OCI-M2 (cell line): ENCODE results near the gene CTNNA1.
"Not testable (repeated sequence)": the region's sequence is repeated elsewhere in the genome, so short reads cannot be mapped to it uniquely, and the experiment has no call there.

ENCODE experiments used
- DNase-seq: peaks from one replicate; lab custom pipeline; 2025; ENCODE audit not compliant: unreplicated experiment; lab: John Stamatoyannopoulos, UW

CTNNA1 gene

DNA sequence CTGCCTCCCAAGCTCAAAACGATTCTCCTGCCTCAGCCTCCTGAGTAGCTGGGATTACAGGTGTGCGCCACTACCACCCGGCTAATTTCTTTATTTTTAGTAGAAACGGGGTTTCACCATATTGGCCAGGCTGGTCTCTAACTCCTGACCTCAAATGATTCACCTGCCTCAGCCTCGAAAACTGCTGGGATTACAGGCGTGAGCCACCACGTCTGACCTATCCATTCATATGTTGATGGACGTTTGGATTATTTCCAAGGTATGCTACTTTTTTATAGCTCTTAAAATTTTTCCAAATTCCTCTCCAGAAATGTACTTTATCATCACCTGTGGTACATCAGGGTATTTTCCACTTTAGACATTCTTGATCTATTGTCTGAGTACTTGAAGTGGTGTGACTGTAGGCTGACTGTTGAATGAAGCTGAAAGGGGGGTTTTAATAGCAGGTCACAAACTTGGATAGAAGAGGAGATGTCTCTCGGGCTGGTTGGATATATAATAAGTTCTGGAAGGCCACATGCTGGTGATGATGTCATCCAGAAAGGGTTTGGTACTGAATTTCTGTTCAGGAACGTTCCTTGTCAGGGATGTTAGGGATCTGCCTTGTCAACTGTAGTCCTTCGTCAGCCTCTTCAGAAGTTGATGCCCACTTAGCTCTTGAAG, 7.4 kb downstream of the CTNNA1 start:
- DNase-seq = no peak

DNA sequence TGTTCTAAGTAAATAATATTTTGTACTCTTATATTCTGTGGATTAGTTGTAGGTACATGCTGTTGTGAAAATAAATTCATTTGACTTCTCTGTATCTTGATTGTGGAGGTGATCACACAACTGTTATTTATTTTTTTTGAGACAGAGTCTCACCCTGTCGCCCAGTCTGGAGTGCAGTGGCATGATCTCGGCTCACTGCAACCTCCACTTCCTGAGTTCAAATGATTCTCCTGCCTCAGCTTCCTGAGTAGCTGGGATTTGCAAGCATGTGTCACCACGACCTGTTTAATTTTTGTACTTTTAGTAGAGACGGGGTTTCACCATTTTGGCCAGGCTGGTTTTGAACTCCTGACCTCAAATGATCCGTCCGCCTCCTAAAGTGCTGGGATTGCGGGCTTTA, 7.9 kb downstream of the CTNNA1 start:
- DNase-seq = not testable (repeated sequence)

DNA sequence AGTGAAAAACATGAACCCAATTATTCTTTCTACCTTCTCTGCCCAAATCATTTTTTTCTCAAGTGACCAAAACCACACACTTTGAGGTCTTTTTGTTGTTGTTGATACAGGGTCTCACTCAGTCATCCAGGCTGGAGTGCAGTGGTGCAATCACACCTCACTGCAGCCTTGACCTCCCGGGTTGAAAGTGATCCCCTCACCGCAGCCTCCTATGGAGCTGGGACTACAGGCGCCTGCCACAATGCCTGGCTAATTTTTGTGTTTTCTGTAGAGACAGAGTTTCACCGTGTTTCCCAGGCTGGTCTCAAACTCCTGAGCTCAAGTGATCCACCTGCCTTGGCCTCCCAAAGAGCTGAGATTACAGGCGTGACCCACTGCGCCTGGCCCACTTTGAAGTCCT, 8.4 kb downstream of the CTNNA1 start:
- not testable (repeated sequence) for DNase-seq

DNA sequence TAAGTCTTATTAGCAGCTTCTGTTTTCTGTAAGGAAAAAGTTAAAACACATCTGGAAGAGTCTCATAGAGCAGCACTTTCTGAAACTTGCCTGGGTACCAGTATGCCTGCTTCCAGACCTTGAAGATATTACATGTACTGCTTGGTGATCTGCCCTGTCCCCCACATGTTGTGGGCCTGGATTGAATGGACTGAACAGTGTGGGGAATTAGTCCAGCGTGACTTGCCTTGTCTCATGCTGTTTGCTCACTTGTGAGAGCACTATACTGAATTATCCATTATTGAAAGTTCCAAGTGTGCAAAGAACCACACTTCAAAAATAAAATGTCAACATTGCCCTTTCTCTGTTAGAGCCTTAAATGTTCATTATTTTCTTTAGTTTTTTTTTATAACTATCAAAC, 8.9 kb downstream of the CTNNA1 start:
- DNase-seq = no peak

DNA sequence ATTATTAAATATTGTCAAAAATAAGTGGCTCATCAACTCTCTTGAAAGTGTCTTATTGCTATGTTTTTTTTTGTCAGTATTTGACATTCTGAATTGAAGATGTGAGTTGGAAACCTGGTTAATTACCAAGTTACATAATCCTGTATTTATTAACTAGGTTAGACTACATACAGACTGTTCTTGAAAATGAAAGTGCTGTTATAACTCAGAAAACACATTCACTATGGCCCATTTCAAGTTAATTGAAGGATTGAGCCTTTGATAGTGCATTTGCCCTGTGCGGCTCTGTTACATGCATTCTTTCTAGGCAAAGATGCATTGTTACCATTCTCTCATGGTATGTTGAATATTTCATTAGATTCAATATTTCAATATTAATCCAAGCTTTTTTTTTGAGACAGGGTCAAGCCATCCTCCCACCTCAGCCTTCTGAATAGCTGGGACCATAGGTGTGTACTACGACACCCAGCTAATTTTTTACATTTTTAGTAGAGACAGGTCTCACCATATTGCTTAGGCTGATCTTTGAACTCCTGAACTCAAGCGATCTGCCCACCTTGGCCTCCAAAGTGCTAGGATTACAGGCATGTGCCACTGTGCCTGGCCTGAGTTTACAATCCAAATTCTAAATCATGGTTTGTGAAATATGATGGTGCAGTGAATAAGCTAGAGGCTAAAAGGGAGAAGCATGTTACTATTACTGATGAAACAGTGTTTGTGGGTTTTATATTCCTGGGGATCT, 10.0 kb downstream of the CTNNA1 start:
- DNase-seq = no peak

DNA sequence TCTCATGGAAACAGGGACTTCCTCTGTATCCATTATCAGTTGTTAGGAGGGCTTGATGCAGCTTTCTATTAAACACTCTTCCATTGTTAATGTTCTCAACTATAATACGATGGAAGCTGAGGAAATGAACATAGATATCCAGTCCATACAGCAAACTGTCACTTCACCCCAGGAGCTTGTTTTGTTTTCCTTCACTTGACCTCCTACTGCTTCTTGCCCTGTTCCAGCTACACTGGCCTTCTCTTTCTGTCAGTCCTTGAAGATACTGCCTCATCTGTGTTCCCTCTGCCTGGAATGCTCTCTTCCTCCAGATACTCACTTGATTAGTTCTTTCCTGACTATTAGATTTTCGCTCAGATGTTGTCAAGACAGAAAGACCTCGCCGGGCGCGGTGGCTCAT, 17.1 kb downstream of the CTNNA1 start:
- DNase-seq = no peak

DNA sequence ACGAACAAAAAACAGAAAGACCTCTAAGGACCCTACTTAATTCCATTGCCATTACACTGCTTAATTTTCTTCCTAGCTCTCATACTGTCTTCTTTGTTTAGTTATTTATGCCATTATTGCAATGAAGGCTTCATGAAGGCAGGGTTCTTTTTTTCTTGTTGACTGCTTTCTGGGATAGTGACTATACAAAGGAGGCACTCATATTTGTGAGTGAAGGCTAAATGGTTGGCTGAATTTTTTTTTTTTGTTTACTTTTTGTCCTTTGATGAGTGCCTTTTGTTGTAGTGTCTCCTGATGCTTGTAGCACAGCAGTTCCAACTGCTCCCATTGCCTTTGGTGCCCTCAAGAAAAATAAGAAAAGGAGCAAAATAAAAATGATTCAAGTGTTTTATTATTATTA, 17.8 kb downstream of the CTNNA1 start:
- DNase-seq = no peak

DNA sequence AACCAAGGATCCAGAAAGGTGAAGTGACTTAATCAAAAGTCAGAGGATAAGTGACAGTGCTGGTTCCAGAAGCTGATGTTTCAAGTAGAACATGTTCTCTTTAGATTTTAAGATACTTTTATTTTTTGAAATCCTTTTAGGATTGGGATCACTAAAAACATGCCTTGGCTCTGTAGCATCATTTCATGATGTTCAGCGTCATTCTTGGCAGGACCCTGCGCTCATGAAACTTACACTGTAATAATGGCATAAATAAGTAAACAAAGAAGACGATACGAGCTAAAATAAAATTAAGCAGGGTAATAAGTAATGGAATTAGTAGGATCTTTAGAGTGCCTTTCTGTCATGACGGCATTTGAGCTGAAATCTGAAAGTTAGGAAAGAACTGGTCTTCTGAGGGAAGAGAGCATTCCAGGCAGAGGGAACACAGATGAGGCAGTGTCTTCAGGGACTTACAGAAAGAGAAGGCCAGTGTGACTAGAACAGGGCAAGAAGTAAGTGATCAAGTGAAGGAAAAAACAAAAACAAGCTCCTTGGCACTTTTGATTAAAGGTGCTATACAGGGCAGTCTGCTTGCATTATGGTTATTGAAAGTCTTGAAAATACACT, 19.9 kb downstream of the CTNNA1 start:
- DNase-seq = no peak

DNA sequence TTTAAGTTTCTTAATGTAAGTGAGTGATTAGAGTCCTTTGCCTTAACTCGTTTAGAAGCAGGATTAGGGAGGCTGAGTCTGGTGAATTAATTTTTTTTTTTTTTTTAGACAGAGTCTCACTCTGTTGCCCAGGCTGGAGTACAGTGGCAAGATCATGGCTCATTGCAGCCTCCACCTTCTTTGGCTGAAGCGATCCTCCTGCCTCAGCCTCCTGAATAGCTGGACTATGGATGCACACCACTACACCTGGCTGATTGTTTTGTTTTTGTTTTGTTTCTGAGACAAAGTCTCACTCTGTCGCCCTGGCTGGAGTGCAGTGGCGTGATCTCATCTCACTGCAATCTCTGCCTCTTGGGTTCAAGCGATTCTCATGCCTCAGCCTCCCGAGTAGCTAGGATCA, 20.4 kb downstream of the CTNNA1 start:
- DNase-seq = not testable (repeated sequence)

DNA sequence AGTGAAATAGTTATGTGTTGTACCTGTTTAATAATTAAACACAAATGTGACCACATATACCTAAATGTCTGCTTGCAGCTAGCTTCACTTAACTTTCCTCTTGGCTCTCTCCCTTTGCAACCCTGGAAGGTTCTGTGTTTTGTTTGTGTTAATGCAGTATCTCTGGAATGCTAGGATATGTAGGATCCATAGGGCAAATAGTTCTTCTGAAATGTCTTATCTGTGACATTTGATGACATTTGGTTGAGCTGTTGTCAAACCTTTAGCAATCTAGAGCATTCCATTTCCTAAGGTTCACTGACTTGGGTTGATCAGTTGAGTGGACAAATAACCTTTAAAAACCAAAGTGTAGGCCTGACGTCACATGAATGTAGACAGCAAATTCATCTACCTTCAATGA, 21.8 kb downstream of the CTNNA1 start:
- no peak for DNase-seq

DNA sequence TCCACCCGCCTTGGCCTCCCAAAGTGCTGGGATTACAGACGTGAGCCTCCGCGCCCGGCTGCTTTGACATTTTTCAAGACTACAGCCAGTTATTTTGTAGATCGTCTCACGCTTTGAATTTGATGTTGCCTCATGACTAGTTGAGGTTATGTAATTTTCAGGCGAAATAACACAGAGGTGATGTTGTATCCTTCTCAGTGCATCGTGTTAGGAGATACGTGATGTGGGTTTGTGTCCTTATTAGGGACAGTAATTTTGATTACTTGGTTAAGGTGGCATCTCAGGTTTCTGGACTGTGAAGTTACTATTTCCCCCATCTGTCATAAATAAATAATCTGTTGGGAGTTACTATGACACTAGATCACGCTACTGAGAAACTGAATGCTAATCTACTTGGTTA, 25.0 kb downstream of the CTNNA1 start:
- no peak for DNase-seq

DNA sequence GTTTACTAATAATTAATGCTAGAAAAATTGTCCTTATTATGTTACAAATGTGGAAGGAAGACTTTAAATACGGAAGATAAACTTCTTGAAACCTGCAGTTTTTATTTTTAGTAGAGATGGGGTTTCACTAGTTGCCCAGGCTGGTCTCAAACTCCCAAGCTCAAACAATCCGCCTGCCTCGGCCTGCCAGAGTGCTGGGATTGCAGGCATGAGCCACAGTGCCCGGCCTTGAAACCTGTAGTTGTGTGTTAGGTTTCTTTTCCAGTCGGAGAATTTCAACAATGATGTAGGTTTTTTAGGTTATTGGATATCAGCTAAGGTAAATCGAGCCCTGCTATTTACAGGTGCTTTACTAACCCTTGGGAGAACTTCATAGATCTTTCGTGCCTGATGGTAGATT, 30.8 kb downstream of the CTNNA1 start:
- no peak for DNase-seq

DNA sequence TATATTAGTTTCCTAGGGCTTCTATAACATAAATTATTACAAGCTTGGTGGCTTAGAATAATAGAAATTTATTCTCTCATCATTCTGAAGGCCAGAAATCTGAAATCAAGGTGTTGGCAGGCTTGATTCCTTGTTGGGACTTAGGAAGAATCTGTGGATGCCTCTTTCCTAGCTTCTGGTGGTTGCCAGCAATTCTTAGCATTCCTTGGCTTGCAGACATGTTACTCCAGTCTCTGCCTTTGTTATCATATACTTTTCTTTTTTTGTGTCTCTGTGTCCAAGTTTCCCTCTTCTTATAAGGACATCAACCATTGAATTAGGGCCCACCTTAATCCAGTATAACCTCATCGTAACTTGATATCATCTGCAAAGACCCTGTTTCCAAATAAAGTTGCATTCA, 31.4 kb downstream of the CTNNA1 start:
- DNase-seq = no peak

DNA sequence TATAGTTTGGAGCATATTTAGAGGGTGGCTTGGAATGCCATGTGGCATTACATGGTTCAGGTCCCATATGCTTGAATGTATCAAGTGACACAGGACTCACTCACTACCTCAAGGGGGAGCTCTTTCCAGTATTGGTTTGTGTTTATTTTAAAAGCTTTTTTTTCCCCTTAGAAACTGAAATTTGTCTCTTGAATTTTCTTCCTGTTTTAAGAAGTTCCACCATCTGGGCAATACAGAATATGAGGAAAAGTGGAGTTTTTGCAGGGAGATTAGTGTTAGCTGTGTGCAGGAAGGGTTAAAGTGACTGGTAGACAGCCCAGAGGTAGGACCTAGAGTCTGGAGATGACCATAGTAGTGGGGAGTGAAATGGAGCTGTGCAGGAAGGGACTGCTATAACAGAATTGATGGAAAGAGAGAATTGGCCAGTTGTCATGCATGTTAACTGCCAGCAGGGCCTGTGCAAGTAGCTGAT, 36.6 kb downstream of the CTNNA1 start:
- no peak for DNase-seq

DNA sequence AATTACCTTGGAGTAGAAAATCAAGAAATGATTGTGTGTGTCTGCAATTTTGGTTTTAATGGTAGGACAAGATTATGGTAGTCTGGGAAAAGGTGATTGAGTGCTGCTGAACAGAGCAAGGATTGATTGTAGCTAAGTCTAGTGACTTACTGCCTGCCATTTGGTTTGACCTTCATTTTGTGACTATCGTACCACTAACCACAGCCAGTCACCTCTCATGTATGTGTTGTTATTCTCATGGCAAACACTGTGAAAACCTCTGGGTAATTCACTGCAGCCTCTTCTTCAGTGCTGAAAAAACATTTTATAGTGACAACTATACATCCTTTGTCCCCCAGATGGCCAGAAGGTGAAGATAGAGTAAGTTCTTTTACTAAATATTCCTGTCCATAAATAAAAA, 37.5 kb downstream of the CTNNA1 start:
- no peak for DNase-seq

DNA sequence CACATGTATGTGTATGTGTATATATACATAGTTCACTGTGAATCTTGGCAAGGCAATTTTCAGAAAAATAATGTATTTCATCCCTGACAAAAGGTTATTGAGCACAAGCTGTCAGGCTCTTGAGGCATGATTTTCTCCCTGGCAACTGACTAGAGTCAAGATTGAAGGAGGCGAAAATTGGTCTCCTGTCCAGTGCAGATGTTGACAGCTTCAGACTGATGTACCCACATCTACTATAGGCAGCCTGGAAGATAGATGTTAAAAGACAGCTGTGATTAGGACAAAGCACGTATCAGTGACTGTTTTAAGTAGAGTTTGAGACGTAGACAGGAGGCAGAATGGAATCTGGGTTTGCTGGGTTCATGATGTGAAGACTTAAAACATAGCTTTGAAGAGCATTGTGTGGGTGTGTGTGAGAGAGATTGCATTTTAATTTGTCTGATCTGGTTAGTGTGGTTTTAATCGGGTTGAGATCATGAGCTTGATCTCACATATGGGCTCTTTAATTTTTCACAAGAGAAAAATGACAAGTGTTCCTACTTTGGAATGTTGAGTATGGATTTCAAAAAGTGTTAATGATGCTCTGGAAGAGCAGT, 39.1 kb downstream of the CTNNA1 start:
- DNase-seq = no peak

DNA sequence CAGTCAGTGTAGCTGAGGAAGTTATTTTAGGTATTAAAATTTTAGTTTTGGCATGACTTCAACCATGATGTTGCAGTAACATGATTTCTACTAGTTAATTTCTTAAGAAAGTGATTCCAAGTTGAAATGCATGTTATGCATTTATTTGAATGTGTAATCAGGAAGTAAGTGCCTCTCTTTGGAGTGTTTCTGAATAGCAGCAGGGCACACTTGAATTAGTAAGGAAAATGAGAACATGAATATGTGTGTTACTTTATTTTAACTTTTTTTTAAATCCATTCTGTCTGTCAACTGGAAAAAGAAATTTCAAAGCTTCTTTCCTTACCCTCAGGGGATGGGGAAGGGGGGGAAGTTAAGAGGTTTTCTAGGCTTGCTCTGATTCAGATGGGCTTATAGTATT, 40.4 kb downstream of the CTNNA1 start:
- no peak for DNase-seq

DNA sequence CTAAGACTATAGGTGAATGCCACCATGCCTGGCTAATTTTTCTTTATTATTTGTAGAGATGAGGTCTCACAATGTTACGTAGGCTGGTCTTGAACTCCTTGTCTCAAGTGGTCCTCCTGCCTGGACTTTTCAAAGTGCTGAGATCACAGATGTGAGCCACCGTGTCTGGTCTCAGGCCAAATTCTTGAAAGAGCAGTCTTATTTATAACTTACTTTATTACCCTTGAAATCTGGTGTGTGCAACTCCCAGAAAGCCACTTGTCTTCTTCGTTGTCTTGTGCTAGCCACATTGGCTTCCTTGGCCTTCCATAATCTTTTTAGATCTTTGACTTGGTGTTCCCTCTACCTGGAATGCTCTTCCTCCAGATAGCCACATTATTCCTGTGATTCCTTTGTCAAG, 50.1 kb downstream of the CTNNA1 start:
- DNase-seq = no peak

DNA sequence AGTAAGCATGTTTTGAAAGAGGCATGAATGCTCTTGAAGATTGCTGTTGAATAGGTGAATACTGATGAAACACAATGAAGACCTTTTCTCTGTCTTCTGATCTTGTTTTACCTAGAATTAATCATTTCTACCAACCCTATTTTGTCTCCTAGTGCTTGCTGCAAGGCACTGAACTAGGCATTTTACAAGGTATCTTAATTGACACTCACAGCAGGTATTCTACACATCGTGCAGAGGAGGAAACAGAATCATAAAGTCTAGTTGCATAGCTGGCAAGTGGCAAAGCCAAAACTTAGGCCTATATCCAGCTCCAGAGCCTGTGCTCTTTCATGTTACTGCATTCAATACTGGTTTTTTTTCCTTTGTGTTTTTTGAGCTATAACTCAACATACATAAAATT, 50.7 kb downstream of the CTNNA1 start:
- DNase-seq = no peak

DNA sequence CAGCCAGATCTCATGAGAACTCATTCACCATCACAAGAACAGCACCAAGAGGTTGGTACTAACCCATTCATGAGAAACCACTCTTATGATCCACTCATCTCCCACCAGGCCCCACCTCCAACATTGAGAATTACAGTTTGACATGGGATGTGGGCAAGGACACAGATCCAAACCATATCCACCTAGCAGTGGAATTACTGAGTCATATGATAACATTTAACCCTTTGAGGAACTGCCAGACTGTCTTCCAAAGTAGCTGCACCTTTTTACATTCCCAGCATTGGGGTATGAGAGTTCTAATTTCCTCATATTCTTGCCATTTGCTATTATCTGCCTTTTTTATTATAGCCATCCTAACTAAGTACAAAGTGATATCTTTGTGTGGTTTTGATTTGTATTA, 51.9 kb downstream of the CTNNA1 start:
- no peak for DNase-seq

DNA sequence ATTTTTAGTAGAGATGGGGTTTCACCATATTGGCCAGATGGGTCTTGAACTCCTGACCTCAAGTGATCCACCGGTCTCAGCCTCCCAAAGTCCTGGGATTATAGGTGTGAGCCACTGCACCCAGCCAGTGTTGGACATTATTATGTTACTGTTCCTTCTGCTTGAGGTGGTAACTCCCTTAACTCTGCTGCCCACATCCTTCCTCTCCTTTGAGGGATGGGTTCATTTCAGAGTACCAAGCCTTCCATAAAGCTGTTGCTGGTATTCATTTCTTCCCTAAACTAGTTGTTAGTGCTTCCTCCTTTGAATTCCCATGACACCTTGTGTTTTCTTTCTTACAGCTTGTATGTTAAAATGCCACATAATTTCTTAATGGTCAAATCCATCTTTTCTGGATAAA, 54.0 kb downstream of the CTNNA1 start:
- DNase-seq = no peak

DNA sequence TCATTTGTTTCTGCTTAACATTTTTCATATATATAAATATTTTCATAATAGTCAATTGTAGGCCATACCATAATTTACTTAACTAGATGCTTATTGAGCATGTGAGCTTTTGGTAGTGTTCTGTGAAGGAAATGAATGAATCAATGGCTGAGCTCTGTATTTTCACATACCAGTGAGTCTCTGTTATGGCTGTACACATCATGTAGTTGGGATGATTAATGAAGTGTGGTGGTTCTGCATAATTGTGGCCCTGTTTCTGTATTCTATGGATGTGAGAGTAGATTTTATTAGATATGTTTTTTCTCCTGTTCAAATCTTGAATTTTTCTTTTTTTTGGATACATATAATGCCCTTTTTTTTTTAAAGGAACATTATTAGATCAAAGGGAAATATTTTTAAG, 56.2 kb downstream of the CTNNA1 start:
- no peak for DNase-seq
